Measurements from ENCODE around the gene PDPN.
"Not testable (repeated sequence)": the region's sequence is repeated elsewhere in the genome, so short reads cannot be mapped to it uniquely, and the experiment has no call there.

Gene PDPN

GRCh38 chr1:13583595-13583965 lies at the start of gene PDPN:
PDPN (plus strand) TSS chr1:13583832; CDS start chr1:13584034, 202 bp downstream.
- no peak for DNase-seq (ENCODE audit: low read depth in 2 of 2)

- DNase-seq (ENCODE audit: low read depth in 2 of 2), result no peak
Observed at GRCh38 chr1:13535227-13535626, 48.4 kb upstream of the PDPN start.

GRCh38 chr1:13536571-13536970 lies 47.1 kb upstream of the PDPN start:
- no peak for DNase-seq (ENCODE audit: low read depth in 2 of 2)

GRCh38 chr1:13538832-13539231 lies 44.8 kb upstream of the PDPN start:
- no peak for DNase-seq (ENCODE audit: low read depth in 2 of 2)

- no peak for DNase-seq (ENCODE audit: low read depth in 2 of 2)
Observed at GRCh38 chr1:13539683-13540082, 43.9 kb upstream of the PDPN start.

GRCh38 chr1:13540866-13541265 lies 42.8 kb upstream of the PDPN start:
- DNase-seq (ENCODE audit: low read depth in 2 of 2), result no peak

GRCh38 chr1:13541435-13542215 lies 42.0 kb upstream of the PDPN start:
- no peak for DNase-seq (ENCODE audit: low read depth in 2 of 2)

GRCh38 chr1:13543451-13544220 lies 40.0 kb upstream of the PDPN start:
- no peak for DNase-seq (ENCODE audit: low read depth in 2 of 2)

GRCh38 chr1:13544221-13544556 lies 39.4 kb upstream of the PDPN start:
- DNase-seq (ENCODE audit: low read depth in 2 of 2), result no peak

GRCh38 chr1:13546791-13547190 lies 36.8 kb upstream of the PDPN start:
- no peak for DNase-seq (ENCODE audit: low read depth in 2 of 2)

- no peak for DNase-seq (ENCODE audit: low read depth in 2 of 2)
Observed at GRCh38 chr1:13548281-13548680, 35.4 kb upstream of the PDPN start.

- no peak for DNase-seq (ENCODE audit: low read depth in 2 of 2)
Observed at GRCh38 chr1:13549021-13549420, 34.6 kb upstream of the PDPN start.

GRCh38 chr1:13549521-13549920 lies 34.1 kb upstream of the PDPN start:
- DNase-seq (ENCODE audit: low read depth in 2 of 2), result no peak

GRCh38 chr1:13550663-13551062 lies 33.0 kb upstream of the PDPN start:
- no peak for DNase-seq (ENCODE audit: low read depth in 2 of 2)

- DNase-seq (ENCODE audit: low read depth in 2 of 2), result no peak
Observed at GRCh38 chr1:13554798-13555197, 28.8 kb upstream of the PDPN start.

- no peak for DNase-seq (ENCODE audit: low read depth in 2 of 2)
Observed at GRCh38 chr1:13556224-13556764, 27.3 kb upstream of the PDPN start.

GRCh38 chr1:13560541-13560940 lies 23.1 kb upstream of the PDPN start:
- no peak for DNase-seq (ENCODE audit: low read depth in 2 of 2)

- not testable (repeated sequence) for DNase-seq (ENCODE audit: low read depth in 2 of 2)
Observed at GRCh38 chr1:13562981-13563380, 20.7 kb upstream of the PDPN start.

- DNase-seq (ENCODE audit: low read depth in 2 of 2), result no peak
Observed at GRCh38 chr1:13564073-13564472, 19.6 kb upstream of the PDPN start.

- not testable (repeated sequence) for DNase-seq (ENCODE audit: low read depth in 2 of 2)
Observed at GRCh38 chr1:13570435-13570834, 13.2 kb upstream of the PDPN start.

- DNase-seq (ENCODE audit: low read depth in 2 of 2), result no peak
Observed at GRCh38 chr1:13570924-13571323, 12.7 kb upstream of the PDPN start.

- DNase-seq (ENCODE audit: low read depth in 2 of 2), result no peak
Observed at GRCh38 chr1:13573586-13573985, 10.0 kb upstream of the PDPN start.

- no peak for DNase-seq (ENCODE audit: low read depth in 2 of 2)
Observed at GRCh38 chr1:13576926-13577325, 6.7 kb upstream of the PDPN start.
